HG02571 (cell line): Measurements from ENCODE around the gene APBB2.
"Not testable (repeated sequence)": the region's sequence is repeated elsewhere in the genome, so short reads cannot be mapped to it uniquely, and the experiment has no call there.

ENCODE experiments used
- ATAC-seq: cut with Tn5 transposase; IDR thresholded peaks from one replicate; pipeline ENCODE4 v1.9.1; 2021; ENCODE audit warnings: mild to moderate bottlenecking, moderate library complexity; ENCODE audit not compliant: unreplicated experiment

APBB2 gene

GRCh38 chr4:40916880-40917279 is 297.5 kb downstream of the APBB2 start:
- ATAC-seq, result peak; percentile 72

GRCh38 chr4:40916218-40916555 is 298.2 kb downstream of the APBB2 start:
- ATAC-seq, result no peak

- ATAC-seq, result no peak
Observed at GRCh38 chr4:40915318-40916217, 298.8 kb downstream of the APBB2 start.

- ATAC-seq, result no peak
Observed at GRCh38 chr4:40912460-40913184, 301.7 kb downstream of the APBB2 start.

GRCh38 chr4:40910706-40911105 is 303.6 kb downstream of the APBB2 start:
- no peak for ATAC-seq

- no peak for ATAC-seq
Observed at GRCh38 chr4:40909363-40909876, 304.9 kb downstream of the APBB2 start.

- ATAC-seq, result peak; percentile 85
Observed at GRCh38 chr4:40908702-40909362, 305.5 kb downstream of the APBB2 start.

- no peak for ATAC-seq
Observed at GRCh38 chr4:40908297-40908696, 306.0 kb downstream of the APBB2 start.

- ATAC-seq, result no peak
Observed at GRCh38 chr4:40905414-40905813, 308.9 kb downstream of the APBB2 start.

- ATAC-seq, result not testable (repeated sequence)
Observed at GRCh38 chr4:40900531-40900930, 313.8 kb downstream of the APBB2 start.

GRCh38 chr4:40897557-40898203 is 316.7 kb downstream of the APBB2 start:
- peak; percentile 69 for ATAC-seq

- ATAC-seq, result no peak
Observed at GRCh38 chr4:40890764-40891163, 323.6 kb downstream of the APBB2 start.

- no peak for ATAC-seq
Observed at GRCh38 chr4:40890199-40890598, 324.1 kb downstream of the APBB2 start.

GRCh38 chr4:40888933-40889332 is 325.4 kb downstream of the APBB2 start:
- ATAC-seq, result no peak

GRCh38 chr4:40887764-40888131 is 326.6 kb downstream of the APBB2 start:
- no peak for ATAC-seq

- ATAC-seq, result no peak
Observed at GRCh38 chr4:40886931-40887763, 327.2 kb downstream of the APBB2 start.

GRCh38 chr4:40881851-40882250 is 332.5 kb downstream of the APBB2 start:
- no peak for ATAC-seq

- ATAC-seq, result no peak
Observed at GRCh38 chr4:40881096-40881495, 333.2 kb downstream of the APBB2 start.

- ATAC-seq, result no peak
Observed at GRCh38 chr4:40878548-40879055, 335.7 kb downstream of the APBB2 start.

- ATAC-seq, result no peak
Observed at GRCh38 chr4:40877081-40877480, 337.3 kb downstream of the APBB2 start.
